Body of pancreas (tissue), 4 donors: Measurements from ENCODE around the gene CCDC146. TPM values are rescaled to one million over a fixed set of nuclear protein-coding genes. Genes with fewer than 3 reads are reported as not detected.

Experiments used
- ATAC-seq: fragments of 150-250 bp; one replicate; pipeline ENCODE4 v1.9.1; 2016
- DNase-seq, 4 donors: peaks; one replicate each; pipeline ENCODE4 v3.0.0-alpha.2; 2019
- H3K27ac ChIP-seq, 4 donors: fragments of 200-600 bp; sonication (generic); 1 replicate in 3 of 4; 2 replicates in 1 of 4; pipeline versions ENCODE4 v1.5.1 to v1.6.1; 2016 to 2019; ENCODE audit warnings: mild to moderate bottlenecking in 1 of 4, mixed read lengths in 1 of 4, moderate library complexity in 1 of 4
- H3K27me3 ChIP-seq, 2 donors: fragments of 200-600 bp; sonication (generic); one replicate each; pipeline ENCODE4 v1.6.0; 2016; ENCODE audit warnings: mild to moderate bottlenecking in 1 of 2
- H3K36me3 ChIP-seq, 2 donors: fragments of 200-600 bp; sonication (generic); replicated peaks in 1 of 2; 2 replicates each; pipeline ENCODE4 v1.5.1; 2016; ENCODE audit warnings: low read depth in 2 of 2; ENCODE audit not compliant: insufficient read depth in 1 of 2
- H3K4me1 ChIP-seq: fragments of 200-600 bp; sonication (generic); one replicate; pipeline ENCODE4 v1.6.0; 2016
- H3K4me3 ChIP-seq, 2 donors: fragments of 200-600 bp; sonication (generic); 1 replicate in 1 of 2; 2 replicates in 1 of 2; pipeline ENCODE4 v1.5.1; 2016 to 2019
- H3K9me3 ChIP-seq, 3 donors: fragments of 200-600 bp; sonication (generic); 1 replicate in 2 of 3; 2 replicates in 1 of 3; pipeline ENCODE4 v1.5.1; 2016
- POLR2A ChIP-seq, 3 donors: fragments of 450-650 bp; IDR thresholded peaks; one replicate each; pipeline ENCODE4 v1.6.1; 2016; ENCODE audit warnings: antibody characterized with exemption in 3 of 3, mild to moderate bottlenecking in 2 of 3
- WGBS, 2 donors: methylation state at CpG; one replicate each; pipeline ENCODE4 v1.1.5; 2017; 5-methylcytosine and 5-hydroxymethylcytosine counted together
- intact Hi-C: fragments of 100-400 bp; cut with DNase I; formaldehyde crosslinking; loops from one replicate; pipeline ENCODE4 v1.15.1; 2023
- total RNA-seq, 2 donors: library from RNA; depleted of rRNA; stranded (reverse); fragments of >200 nt; gene quantifications; one replicate each; pipeline ENCODE4 v1.1.0, GENCODE V29; 2016
- TF ChIP-seq, protein P1 (sequence below), 7 experiments: fragments of 450-650 bp in 4 of 7; fragments of 200-600 bp in 3 of 7; sonication (generic) in 3 of 7; IDR thresholded peaks; one replicate each; pipeline ENCODE4 v1.5.1; 2016 to 2019; ENCODE audit warnings: antibody characterized with exemption in 7 of 7

CCDC146 gene
- total RNA-seq, 2 donors from 2014 or later: 3.3 to 7.5 TPM

DNA sequence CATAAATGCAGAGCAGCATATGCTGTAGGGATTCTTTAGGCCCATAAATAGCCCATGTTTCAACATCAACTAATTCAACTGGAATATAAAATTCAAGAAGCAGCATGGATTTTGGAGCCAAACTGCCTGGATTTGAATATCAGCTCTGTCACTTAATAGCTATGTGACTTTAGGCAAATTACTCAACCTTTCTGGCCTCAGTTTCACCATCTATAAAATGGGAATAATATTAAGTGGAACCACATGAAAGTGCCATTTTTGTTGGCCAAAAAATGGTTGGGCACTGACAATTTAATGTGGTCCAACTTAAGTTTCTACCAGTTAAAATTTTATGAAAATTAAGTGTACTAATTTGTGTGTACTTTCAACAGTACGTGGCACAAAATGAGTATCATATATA lies 195.6 kb downstream of the CCDC146 start:
- Histone ChIP-seq H3K4me3 (no peak overlapping the region), H3K27me3 (no peaks in the 10 kb centered on the region), H3K36me3 (peaks cover 0 to 7% of the 10 kb centered on the region in 2 donors), H3K4me1 (no peaks in the 10 kb centered on the region), H3K27ac (no peak overlapping the region), H3K9me3 (no peaks in the 10 kb centered on the region)
- TF ChIP-seq, protein P1, sequence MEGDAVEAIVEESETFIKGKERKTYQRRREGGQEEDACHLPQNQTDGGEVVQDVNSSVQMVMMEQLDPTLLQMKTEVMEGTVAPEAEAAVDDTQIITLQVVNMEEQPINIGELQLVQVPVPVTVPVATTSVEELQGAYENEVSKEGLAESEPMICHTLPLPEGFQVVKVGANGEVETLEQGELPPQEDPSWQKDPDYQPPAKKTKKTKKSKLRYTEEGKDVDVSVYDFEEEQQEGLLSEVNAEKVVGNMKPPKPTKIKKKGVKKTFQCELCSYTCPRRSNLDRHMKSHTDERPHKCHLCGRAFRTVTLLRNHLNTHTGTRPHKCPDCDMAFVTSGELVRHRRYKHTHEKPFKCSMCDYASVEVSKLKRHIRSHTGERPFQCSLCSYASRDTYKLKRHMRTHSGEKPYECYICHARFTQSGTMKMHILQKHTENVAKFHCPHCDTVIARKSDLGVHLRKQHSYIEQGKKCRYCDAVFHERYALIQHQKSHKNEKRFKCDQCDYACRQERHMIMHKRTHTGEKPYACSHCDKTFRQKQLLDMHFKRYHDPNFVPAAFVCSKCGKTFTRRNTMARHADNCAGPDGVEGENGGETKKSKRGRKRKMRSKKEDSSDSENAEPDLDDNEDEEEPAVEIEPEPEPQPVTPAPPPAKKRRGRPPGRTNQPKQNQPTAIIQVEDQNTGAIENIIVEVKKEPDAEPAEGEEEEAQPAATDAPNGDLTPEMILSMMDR (IDR thresholded peaks at IDR 0.05): no peak
- no peak for TF ChIP-seq POLR2A (IDR thresholded peaks at IDR 0.05)
- ATAC-seq (no peak), DNase-seq (no peak)
- 92 to 96% methylated on average over 1 of the region's 1 CpG for WGBS, 2 donors
- intact Hi-C loops: no loop called here

DNA sequence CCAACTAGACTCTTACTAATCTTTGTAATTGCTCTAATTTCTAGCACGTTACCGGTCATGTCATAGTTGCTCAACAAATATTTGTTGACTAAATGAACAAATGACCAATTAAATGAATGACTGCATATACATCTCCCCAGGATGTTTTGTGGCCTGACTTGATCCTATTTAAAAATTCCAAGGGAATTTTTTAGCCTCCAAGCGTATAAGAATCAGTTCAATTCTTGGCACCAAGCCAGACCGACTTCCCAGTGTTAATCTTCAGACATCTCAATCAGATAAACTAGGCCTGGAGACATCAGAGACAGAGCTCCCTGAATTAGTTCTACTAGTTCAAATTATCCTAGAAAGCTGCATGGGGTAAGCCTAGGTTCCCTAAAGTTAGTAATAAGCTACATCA lies 197.7 kb downstream of the CCDC146 start:
- intact Hi-C loops: no loop called here
- DNase-seq: no peak
- no peak overlapping the region for H3K4me3 ChIP-seq
- ATAC-seq: no peak
- H3K27ac ChIP-seq: no peak overlapping the region
- H3K27me3 ChIP-seq: no peaks in the 10 kb centered on the region
- TF ChIP-seq, protein P1 (IDR thresholded peaks at IDR 0.05): no peak
- TF ChIP-seq POLR2A (IDR thresholded peaks at IDR 0.05): no peak
- WGBS, 2 donors: 64 to 65% methylated on average over 4 of the region's 4 CpGs
- peaks cover 0 to 2% of the 10 kb centered on the region in 2 donors for H3K36me3 ChIP-seq
- no peaks in the 10 kb centered on the region for H3K4me1 ChIP-seq
- H3K9me3 ChIP-seq: no peaks in the 10 kb centered on the region

DNA sequence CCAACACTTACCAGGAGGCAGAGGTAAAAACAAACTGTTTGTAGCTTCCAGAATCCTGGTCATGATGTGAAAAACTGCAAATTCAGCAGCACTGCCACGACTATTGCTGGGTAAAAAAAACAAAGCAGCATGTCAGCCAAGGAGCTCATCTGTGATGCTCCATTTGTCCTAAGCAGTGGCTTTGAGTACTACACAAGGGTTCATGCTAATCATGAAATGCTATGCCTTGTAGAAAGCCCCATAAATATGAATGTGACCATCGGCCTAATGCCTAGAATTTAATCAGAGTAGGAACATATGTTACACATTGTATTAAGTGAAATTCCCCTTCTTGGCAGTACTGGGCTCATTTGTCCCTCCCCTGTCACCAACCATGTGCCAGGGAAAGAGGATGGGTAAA lies 198.3 kb downstream of the CCDC146 start:
- H3K27me3 ChIP-seq: no peaks in the 10 kb centered on the region
- peaks cover 0 to 2% of the 10 kb centered on the region in 2 donors for H3K36me3 ChIP-seq
- DNase-seq (no peak), ATAC-seq (no peak)
- intact Hi-C loops: no loop called here
- no peak for TF ChIP-seq POLR2A (IDR thresholded peaks at IDR 0.05)
- TF ChIP-seq, protein P1 (IDR thresholded peaks at IDR 0.05): no peak
- H3K27ac ChIP-seq: no peak overlapping the region
- H3K4me1 ChIP-seq: no peaks in the 10 kb centered on the region
- no peak overlapping the region for H3K4me3 ChIP-seq
- no peaks in the 10 kb centered on the region for H3K9me3 ChIP-seq
- WGBS, 2 donors: 60 to 68% methylated on average over 2 of the region's 2 CpGs

DNA sequence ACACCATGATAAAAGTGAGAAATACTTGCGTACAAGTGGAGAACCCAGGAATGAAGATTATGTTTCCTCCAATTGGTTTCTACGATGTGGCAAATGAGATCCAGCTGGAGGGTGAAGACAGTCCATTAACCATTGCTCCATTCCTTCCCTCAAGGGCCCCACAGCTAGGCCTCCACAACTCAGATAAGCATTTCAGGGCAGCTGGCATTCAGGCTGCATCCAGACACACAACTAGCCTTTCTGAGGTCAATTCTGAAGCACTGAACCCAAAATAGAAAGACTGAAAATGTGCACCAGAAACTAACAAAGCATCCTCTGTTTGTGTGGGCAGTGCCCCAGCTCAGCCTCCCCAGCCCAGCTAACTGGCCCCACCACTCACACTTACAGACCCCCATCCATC lies 198.9 kb downstream of the CCDC146 start:
- Histone ChIP-seq H3K9me3 (no peaks in the 10 kb centered on the region), H3K27me3 (no peaks in the 10 kb centered on the region), H3K36me3 (peaks cover 0 to 2% of the 10 kb centered on the region in 2 donors), H3K27ac (no peak overlapping the region), H3K4me3 (no peak overlapping the region), H3K4me1 (no peaks in the 10 kb centered on the region)
- DNase-seq (no peak), ATAC-seq (no peak)
- TF ChIP-seq, protein P1 (IDR thresholded peaks at IDR 0.05): no peak
- no peak for TF ChIP-seq POLR2A (IDR thresholded peaks at IDR 0.05)
- intact Hi-C loops: no loop called here
- WGBS, 2 donors: 64 to 65% methylated on average over 2 of the region's 2 CpGs

DNA sequence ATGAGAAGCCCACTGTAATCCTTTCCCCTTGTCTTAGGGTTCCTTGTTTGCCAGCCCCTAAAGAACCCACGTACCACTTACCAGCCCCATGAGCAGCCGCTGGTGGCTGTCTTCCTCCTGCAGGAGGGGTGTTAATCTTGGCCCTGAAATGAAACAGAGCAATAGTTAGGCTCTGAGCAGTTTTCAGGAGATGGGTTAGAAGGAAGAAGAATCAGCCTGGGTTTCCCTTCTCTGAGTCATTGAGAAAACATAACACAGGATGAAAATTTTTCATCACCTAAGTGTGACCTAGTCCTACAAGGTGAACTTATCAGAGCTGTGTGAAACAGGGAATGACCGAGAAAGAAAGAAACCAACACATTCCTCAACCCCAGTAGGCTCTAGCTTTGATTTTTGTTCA lies 203.7 kb downstream of the CCDC146 start:
- Histone ChIP-seq H3K36me3 (peaks cover 0 to 2% of the 10 kb centered on the region in 2 donors), H3K4me3 (no peak overlapping the region), H3K27me3 (no peaks in the 10 kb centered on the region), H3K27ac (no peak overlapping the region), H3K4me1 (no peaks in the 10 kb centered on the region), H3K9me3 (no peaks in the 10 kb centered on the region)
- 87 to 90% methylated on average over 3 of the region's 3 CpGs for WGBS, 2 donors
- intact Hi-C loops: no loop called here
- ATAC-seq (no peak), DNase-seq (no peak)
- TF ChIP-seq, protein P1 (IDR thresholded peaks at IDR 0.05): no peak
- TF ChIP-seq POLR2A (IDR thresholded peaks at IDR 0.05): no peak
